Spinal cord (tissue), 10 donors: ENCODE data around the gene ATP2B2. TPM values are rescaled to one million over a fixed set of nuclear protein-coding genes. Genes with fewer than 3 reads are reported as not detected.

Experiments used
- DNase-seq, 6 donors: peaks; one replicate each; pipeline versions ENCODE4 v3.0.0 to v3.0.0-alpha.2; 2013 to 2015; ENCODE audit warnings: low spot score in 6 of 6, low read depth in 4 of 6
- H3K27ac ChIP-seq: one replicate; pipeline ENCODE4 v1.5.1; 2013; ENCODE audit warnings: low read depth, low read length, control low read depth
- H3K27me3 ChIP-seq: one replicate; pipeline ENCODE4 v1.6.1; 2013; ENCODE audit warnings: low read length; ENCODE audit not compliant: control insufficient read depth, insufficient read depth
- H3K36me3 ChIP-seq: one replicate; pipeline ENCODE4 v1.6.1; 2013; ENCODE audit warnings: low read length; ENCODE audit not compliant: control insufficient read depth, insufficient read depth
- H3K4me1 ChIP-seq: one replicate; pipeline ENCODE4 v1.6.1; 2013; ENCODE audit warnings: low read length; ENCODE audit not compliant: control insufficient read depth, insufficient read depth
- H3K4me3 ChIP-seq: one replicate; pipeline ENCODE4 v1.5.1; 2013; ENCODE audit warnings: low read depth, low read length, control low read depth
- H3K9me3 ChIP-seq: one replicate; pipeline ENCODE4 v1.6.1; 2013; ENCODE audit warnings: low read length; ENCODE audit not compliant: control insufficient read depth, insufficient read depth
- WGBS: methylation state at CpG from one replicate; pipeline ENCODE4 v1.1.5; 2013; ENCODE audit warnings: missing lambda C conversion rate; ENCODE audit not compliant: insufficient coverage; 5-methylcytosine and 5-hydroxymethylcytosine counted together
- polyA plus RNA-seq, 2 donors: library from polyadenylated mRNA; unstranded; fragments of 120-200 nt; gene quantifications; one replicate each; pipeline ENCODE4 v1.2.1, GENCODE V29; 2013; ENCODE audit not compliant: insufficient read length in 2 of 2
- total RNA-seq, 2 donors: library from RNA; depleted of rRNA in 1 of 2; stranded (reverse); fragments of 120-200 nt in 1 of 2; fragments of >200 nt in 1 of 2; gene quantifications; one replicate each; pipeline versions ENCODE4 v1.2.3 to v1.2.4, GENCODE V29; 2013 to 2014
- donor health status: healthy.

Gene ATP2B2
- total and polyA plus RNA-seq, 4 donors, result 25.2 to 94.5 (median 80.4) TPM

GRCh38 chr3:10508235-10508618 lies 2.8 kb upstream of the ATP2B2 start:
- peaks cover 44% of the 10 kb centered on the region for H3K4me1 ChIP-seq
- H3K36me3 ChIP-seq, result peaks cover under 1% of the 10 kb centered on the region
- no peaks in the 10 kb centered on the region for H3K27me3 ChIP-seq
- H3K27ac ChIP-seq, result no peak overlapping the region
- H3K9me3 ChIP-seq, result no peaks in the 10 kb centered on the region
- DNase-seq, result no peak
- WGBS, result 90% methylated on average over 2 of the region's 3 CpGs
- no peak overlapping the region for H3K4me3 ChIP-seq

GRCh38 chr3:10507331-10507730 lies 1.9 kb upstream of the ATP2B2 start:
- Histone ChIP-seq H3K36me3 (peaks cover 5% of the 10 kb centered on the region), H3K4me3 (no peak overlapping the region), H3K27ac (no peak overlapping the region), H3K4me1 (peaks cover 51% of the 10 kb centered on the region), H3K9me3 (no peaks in the 10 kb centered on the region), H3K27me3 (no peaks in the 10 kb centered on the region)
- 51% methylated on average over 6 of the region's 9 CpGs for WGBS
- DNase-seq, result peak in 1 of 6 donors; percentile 49

- no peaks in the 10 kb centered on the region for H3K27me3 ChIP-seq
- peak in 1 of 6 donors; percentile 41 for DNase-seq
- peaks cover 56% of the 10 kb centered on the region for H3K4me1 ChIP-seq
- H3K9me3 ChIP-seq, result no peaks in the 10 kb centered on the region
- H3K27ac ChIP-seq, result no peak overlapping the region
- WGBS, result 55% methylated on average over 13 of the region's 14 CpGs
- H3K36me3 ChIP-seq, result peaks cover 9% of the 10 kb centered on the region
- no peak overlapping the region for H3K4me3 ChIP-seq
Measured at GRCh38 chr3:10506696-10507095, 1.3 kb upstream of the ATP2B2 start.

- DNase-seq, result peak in 2 of 6 donors; percentile 65 to 87
- 33% methylated on average over 13 of the region's 22 CpGs for WGBS
- Histone ChIP-seq H3K9me3 (no peaks in the 10 kb centered on the region), H3K4me1 (peaks cover 56% of the 10 kb centered on the region), H3K36me3 (peaks cover 12% of the 10 kb centered on the region), H3K4me3 (peak overlapping the region; percentile 19), H3K27me3 (no peaks in the 10 kb centered on the region), H3K27ac (no peak overlapping the region)
Measured at GRCh38 chr3:10505791-10506585, 602 bp upstream of the ATP2B2 start.

- peak overlapping the region; percentile 54 for H3K4me3 ChIP-seq
- H3K27ac ChIP-seq, result peak overlapping the region; percentile 29
- H3K27me3 ChIP-seq, result no peaks in the 10 kb centered on the region
- peaks cover 15% of the 10 kb centered on the region for H3K36me3 ChIP-seq
- 15% methylated on average over 21 of the region's 25 CpGs for WGBS
- peaks cover 63% of the 10 kb centered on the region for H3K4me1 ChIP-seq
- H3K9me3 ChIP-seq, result no peaks in the 10 kb centered on the region
- peak in 3 of 6 donors; percentile 15 to 76 (median 75) for DNase-seq
Measured at GRCh38 chr3:10504171-10505049, 976 bp downstream of the ATP2B2 start.

- no peak for DNase-seq
- Histone ChIP-seq H3K27me3 (no peaks in the 10 kb centered on the region), H3K9me3 (no peaks in the 10 kb centered on the region), H3K36me3 (peaks cover 16% of the 10 kb centered on the region), H3K27ac (no peak overlapping the region), H3K4me1 (peaks cover 72% of the 10 kb centered on the region), H3K4me3 (no peak overlapping the region)
- 53% methylated on average over 15 of the region's 15 CpGs for WGBS
Measured at GRCh38 chr3:10503217-10503796, 2.1 kb downstream of the ATP2B2 start.

GRCh38 chr3:10502185-10502880 lies 3.1 kb downstream of the ATP2B2 start:
- no peak overlapping the region for H3K27ac ChIP-seq
- H3K9me3 ChIP-seq, result no peaks in the 10 kb centered on the region
- no peak for DNase-seq
- no peaks in the 10 kb centered on the region for H3K27me3 ChIP-seq
- 94% methylated on average over 12 of the region's 12 CpGs for WGBS
- no peak overlapping the region for H3K4me3 ChIP-seq
- H3K4me1 ChIP-seq, result peaks cover 68% of the 10 kb centered on the region
- H3K36me3 ChIP-seq, result peaks cover 18% of the 10 kb centered on the region

- Histone ChIP-seq H3K27me3 (no peaks in the 10 kb centered on the region), H3K27ac (no peak overlapping the region), H3K9me3 (no peaks in the 10 kb centered on the region), H3K36me3 (peaks cover 18% of the 10 kb centered on the region), H3K4me3 (no peak overlapping the region), H3K4me1 (peaks cover 61% of the 10 kb centered on the region)
- 58% methylated on average over 2 of the region's 3 CpGs for WGBS
- DNase-seq, result no peak
Measured at GRCh38 chr3:10501664-10502052, 3.7 kb downstream of the ATP2B2 start.
